Prostate gland (tissue), 2 donors: Measurements from ENCODE around the gene DLGAP1.

Source experiments
- POLR2A ChIP-seq: fragments of 450-650 bp; IDR thresholded peaks from one replicate; pipeline ENCODE4 v1.6.1; 2016; ENCODE audit warnings: antibody characterized with exemption, mild to moderate bottlenecking
- TF ChIP-seq, protein P1 (sequence below), 4 experiments: fragments of 200-600 bp in 2 of 4; fragments of 450-650 bp in 2 of 4; sonication (generic) in 2 of 4; IDR thresholded peaks; 1 replicate in 3 of 4; 2 replicates in 1 of 4; pipeline ENCODE4 v1.5.1; 2016 to 2019; ENCODE audit warnings: antibody characterized with exemption in 4 of 4, mild to moderate bottlenecking in 2 of 4, moderate library complexity in 2 of 4

DNA sequence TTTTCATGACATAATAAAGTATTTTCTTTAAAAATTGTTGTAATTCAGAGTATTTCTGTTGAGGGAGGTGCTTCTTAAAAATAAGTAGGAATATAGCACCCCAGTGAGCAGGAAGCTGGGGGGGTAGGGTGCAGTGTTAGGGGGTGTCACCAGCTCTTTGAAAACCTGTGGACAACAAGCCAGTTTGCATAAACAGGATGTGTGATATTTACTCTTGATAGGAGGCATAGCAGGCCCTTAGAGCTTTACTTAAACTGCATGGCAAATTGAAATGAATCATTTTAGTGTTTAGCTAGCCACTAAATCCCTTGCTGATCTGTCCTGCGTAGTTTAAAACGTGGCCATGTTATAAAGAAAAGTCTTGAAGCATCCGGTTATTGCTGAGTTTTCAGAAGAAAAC is 996.7 kb downstream of the DLGAP1 start:
- TF ChIP-seq, protein P1, sequence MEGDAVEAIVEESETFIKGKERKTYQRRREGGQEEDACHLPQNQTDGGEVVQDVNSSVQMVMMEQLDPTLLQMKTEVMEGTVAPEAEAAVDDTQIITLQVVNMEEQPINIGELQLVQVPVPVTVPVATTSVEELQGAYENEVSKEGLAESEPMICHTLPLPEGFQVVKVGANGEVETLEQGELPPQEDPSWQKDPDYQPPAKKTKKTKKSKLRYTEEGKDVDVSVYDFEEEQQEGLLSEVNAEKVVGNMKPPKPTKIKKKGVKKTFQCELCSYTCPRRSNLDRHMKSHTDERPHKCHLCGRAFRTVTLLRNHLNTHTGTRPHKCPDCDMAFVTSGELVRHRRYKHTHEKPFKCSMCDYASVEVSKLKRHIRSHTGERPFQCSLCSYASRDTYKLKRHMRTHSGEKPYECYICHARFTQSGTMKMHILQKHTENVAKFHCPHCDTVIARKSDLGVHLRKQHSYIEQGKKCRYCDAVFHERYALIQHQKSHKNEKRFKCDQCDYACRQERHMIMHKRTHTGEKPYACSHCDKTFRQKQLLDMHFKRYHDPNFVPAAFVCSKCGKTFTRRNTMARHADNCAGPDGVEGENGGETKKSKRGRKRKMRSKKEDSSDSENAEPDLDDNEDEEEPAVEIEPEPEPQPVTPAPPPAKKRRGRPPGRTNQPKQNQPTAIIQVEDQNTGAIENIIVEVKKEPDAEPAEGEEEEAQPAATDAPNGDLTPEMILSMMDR (IDR thresholded peaks at IDR 0.05) = no peak
- no peak for TF ChIP-seq POLR2A
